MCF 10A (cell line): Measurements from ENCODE around the gene ZNF211. TPM values are rescaled to one million over a fixed set of nuclear protein-coding genes. Genes with fewer than 3 reads are reported as not detected.

Experiments
- BruUV-seq: library from RNA; stranded (reverse); fragments of 400-500 nt; replicated peaks from 2 replicates; lab custom pipeline; 2021; lab: Mats Ljungman, UMichigan
- CTCF ChIA-PET: fragments of 300-600 bp; sonication (Branson Sonifier 250); formaldehyde crosslinking; extraction: SDS; loops from one replicate; lab custom pipeline; 2021; ENCODE audit warnings: antibody characterized with exemption, inconsistent platforms; lab: Yijun Ruan, JAX
- POLR2A ChIA-PET: fragments of 300-600, 350-650 bp; sonication (Branson Sonifier 250); formaldehyde crosslinking; extraction: SDS; loops from one replicate; lab custom pipeline; 2020; ENCODE audit warnings: antibody characterized with exemption, inconsistent platforms; lab: Yijun Ruan, JAX
- DNase-seq: peaks from one replicate; pipeline ENCODE4 v3.0.0-alpha.2; 2018; ENCODE audit not compliant: unreplicated experiment
- H3K27ac Mint-ChIP-seq: one replicate; pipeline ENCODE4 v1.8.0; 2022; ENCODE audit warnings: mild to moderate bottlenecking, low read depth, mixed read lengths; ENCODE audit not compliant: unreplicated experiment
- H3K27me3 Mint-ChIP-seq: one replicate; pipeline ENCODE4 v1.8.0; 2022; ENCODE audit warnings: mixed read lengths; ENCODE audit not compliant: insufficient read depth, unreplicated experiment
- H3K36me3 Mint-ChIP-seq: one replicate; pipeline ENCODE4 v1.8.0; 2022; ENCODE audit warnings: mild to moderate bottlenecking, moderate library complexity, mixed read lengths; ENCODE audit not compliant: insufficient read depth, unreplicated experiment
- H3K4me1 Mint-ChIP-seq: one replicate; pipeline ENCODE4 v1.8.0; 2022; ENCODE audit warnings: mixed read lengths; ENCODE audit not compliant: insufficient read depth, unreplicated experiment
- H3K4me3 Mint-ChIP-seq: one replicate; pipeline ENCODE4 v1.8.0; 2022; ENCODE audit warnings: mild to moderate bottlenecking, moderate library complexity, mixed read lengths; ENCODE audit not compliant: unreplicated experiment
- H3K9me3 Mint-ChIP-seq: one replicate; pipeline ENCODE4 v1.8.0; 2022; ENCODE audit warnings: mixed read lengths; ENCODE audit not compliant: unreplicated experiment
- intact Hi-C: fragments of 100-400 bp; cut with micrococcal nuclease; formaldehyde crosslinking; loops from 2 replicates; pipeline ENCODE4 v1.14.1; 2022
- total RNA-seq: library from RNA; stranded (reverse); gene quantifications from 2 replicates; pipeline ENCODE4 v1.2.3, GENCODE V29; 2022
- TF ChIP-seq, protein P1 (sequence below): fragments of 200-600 bp; IDR thresholded peaks from one replicate; pipeline ENCODE4 v1.8.0; 2022; ENCODE audit warnings: antibody characterized with exemption, mild to moderate bottlenecking; ENCODE audit not compliant: unreplicated experiment

The ZNF211 gene
- total RNA-seq, 1 experiment from 2014 or later, result 5.7 TPM

DNA sequence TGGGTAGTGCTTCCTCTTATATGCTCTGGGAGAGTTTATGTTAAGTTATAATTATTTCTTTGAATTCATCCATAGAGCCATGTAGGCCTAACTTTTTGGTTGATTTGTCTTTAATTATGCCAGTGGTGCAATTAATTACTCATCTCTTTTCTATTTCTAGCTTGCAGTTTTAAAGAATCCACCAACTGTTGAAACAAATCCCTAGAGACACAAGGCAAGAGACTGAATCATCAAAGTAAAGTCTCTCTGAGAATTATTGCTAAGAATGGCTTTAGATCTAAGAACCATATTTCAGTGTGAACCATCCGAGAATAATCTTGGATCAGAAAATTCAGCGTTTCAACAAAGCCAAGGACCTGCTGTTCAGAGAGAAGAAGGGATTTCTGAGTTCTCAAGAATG, 42.9 kb downstream of the ZNF211 start:
- H3K36me3 Mint-ChIP-seq, result no peaks in the 10 kb centered on the region

DNA sequence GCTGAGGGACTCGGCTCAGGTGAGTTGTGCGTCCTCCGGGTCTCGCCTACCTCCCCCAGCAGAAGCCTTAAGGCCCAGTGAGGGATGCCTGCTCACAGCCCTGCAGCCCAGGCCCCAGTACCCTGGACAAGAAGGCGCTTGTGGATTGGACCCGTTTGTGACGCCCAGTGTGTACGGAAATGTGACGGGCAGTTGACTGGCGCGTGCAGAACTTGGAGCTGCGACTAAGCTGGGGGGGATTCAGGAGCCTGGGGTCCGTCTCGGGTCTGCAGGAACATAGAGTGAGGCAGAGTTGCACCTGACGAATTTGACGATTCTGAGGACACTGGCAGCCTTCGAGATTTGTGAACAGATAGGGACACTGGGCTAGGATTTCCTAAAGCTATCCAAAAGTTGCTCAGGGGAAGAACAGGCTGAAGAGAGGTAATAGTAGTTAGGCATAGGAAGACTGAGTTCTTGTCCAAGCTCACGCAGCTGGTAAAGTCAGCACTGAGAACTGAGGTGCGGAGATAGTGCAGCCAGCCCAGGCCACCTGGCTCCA, 49.3 kb downstream of the ZNF211 start:
- Mint-ChIP-seq H3K27me3 (no peaks in the 10 kb centered on the region), H3K4me3 (peak overlapping the region; percentile 94), H3K27ac (peak overlapping the region; percentile 88), H3K36me3 (peaks cover 51% of the 10 kb centered on the region), H3K4me1 (peaks cover 24% of the 10 kb centered on the region), H3K9me3 (peaks cover 44% of the 10 kb centered on the region)
- POLR2A ChIA-PET, result interaction anchor here (0.6 to 2.0 kb wide), 31 partner anchors 8 to 597 kb away, joined by 3 to 10 read pairs (median 4); partner anchors contain the start of genes ZNF134, ZNF211, ZNF416 and ZNF417
- DNase-seq, result no peak
- TSS peak; percentile 58 for BruUV-seq
- intact Hi-C loops, result loop anchor here (5.0 kb wide), 1 partner anchor 135 kb away; no protein-coding TSS in a partner anchor
- CTCF ChIA-PET, result interaction anchor here (0.7 to 1.4 kb wide), 3 partner anchors 10 to 233 kb away, joined by 3 to 5 read pairs (median 3); no protein-coding TSS in a partner anchor
- TF ChIP-seq, protein P1, sequence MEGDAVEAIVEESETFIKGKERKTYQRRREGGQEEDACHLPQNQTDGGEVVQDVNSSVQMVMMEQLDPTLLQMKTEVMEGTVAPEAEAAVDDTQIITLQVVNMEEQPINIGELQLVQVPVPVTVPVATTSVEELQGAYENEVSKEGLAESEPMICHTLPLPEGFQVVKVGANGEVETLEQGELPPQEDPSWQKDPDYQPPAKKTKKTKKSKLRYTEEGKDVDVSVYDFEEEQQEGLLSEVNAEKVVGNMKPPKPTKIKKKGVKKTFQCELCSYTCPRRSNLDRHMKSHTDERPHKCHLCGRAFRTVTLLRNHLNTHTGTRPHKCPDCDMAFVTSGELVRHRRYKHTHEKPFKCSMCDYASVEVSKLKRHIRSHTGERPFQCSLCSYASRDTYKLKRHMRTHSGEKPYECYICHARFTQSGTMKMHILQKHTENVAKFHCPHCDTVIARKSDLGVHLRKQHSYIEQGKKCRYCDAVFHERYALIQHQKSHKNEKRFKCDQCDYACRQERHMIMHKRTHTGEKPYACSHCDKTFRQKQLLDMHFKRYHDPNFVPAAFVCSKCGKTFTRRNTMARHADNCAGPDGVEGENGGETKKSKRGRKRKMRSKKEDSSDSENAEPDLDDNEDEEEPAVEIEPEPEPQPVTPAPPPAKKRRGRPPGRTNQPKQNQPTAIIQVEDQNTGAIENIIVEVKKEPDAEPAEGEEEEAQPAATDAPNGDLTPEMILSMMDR, result no peak

More for the DNA sequence above, 42.9 kb downstream of the ZNF211 start:
- Mint-ChIP-seq H3K4me1 (no peaks in the 10 kb centered on the region), H3K27ac (no peak overlapping the region), H3K4me3 (no peak overlapping the region), H3K27me3 (no peaks in the 10 kb centered on the region), H3K9me3 (peaks cover 7% of the 10 kb centered on the region)
- POLR2A ChIA-PET, result interaction anchor here (0.6 kb wide), 1 partner anchor 77 kb away, joined by 3 read pairs; no protein-coding TSS in a partner anchor
- TF ChIP-seq, protein P1, result no peak
- intact Hi-C loops, result no loop called here
- no peak for DNase-seq
- BruUV-seq, result no TSS peak
- CTCF ChIA-PET, result interaction anchor here (0.7 kb wide), 1 partner anchor 70 kb away, joined by 3 read pairs; no protein-coding TSS in a partner anchor

DNA sequence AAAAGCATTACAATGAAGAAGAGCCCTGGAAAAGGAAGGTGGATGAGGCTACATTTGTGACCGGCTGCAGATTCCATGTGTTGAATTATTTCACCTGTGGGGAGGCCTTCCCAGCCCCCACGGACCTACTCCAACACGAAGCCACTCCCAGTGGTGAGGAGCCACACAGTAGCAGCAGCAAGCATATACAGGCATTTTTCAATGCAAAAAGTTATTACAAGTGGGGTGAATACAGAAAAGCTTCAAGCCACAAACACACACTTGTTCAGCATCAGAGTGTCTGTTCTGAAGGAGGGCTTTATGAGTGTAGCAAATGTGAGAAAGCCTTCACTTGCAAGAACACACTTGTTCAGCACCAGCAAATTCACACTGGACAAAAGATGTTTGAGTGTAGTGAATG, 53.8 kb downstream of the ZNF211 start:
- Mint-ChIP-seq H3K4me1 (peaks cover 24% of the 10 kb centered on the region), H3K36me3 (peaks cover 67% of the 10 kb centered on the region), H3K9me3 (peaks cover 44% of the 10 kb centered on the region), H3K4me3 (no peak overlapping the region), H3K27ac (no peak overlapping the region), H3K27me3 (no peaks in the 10 kb centered on the region)
- POLR2A ChIA-PET, result no interaction called here
- no TSS peak for BruUV-seq
- DNase-seq, result no peak
- CTCF ChIA-PET, result no interaction called here
- intact Hi-C loops, result no loop called here
- TF ChIP-seq, protein P1, result no peak

DNA sequence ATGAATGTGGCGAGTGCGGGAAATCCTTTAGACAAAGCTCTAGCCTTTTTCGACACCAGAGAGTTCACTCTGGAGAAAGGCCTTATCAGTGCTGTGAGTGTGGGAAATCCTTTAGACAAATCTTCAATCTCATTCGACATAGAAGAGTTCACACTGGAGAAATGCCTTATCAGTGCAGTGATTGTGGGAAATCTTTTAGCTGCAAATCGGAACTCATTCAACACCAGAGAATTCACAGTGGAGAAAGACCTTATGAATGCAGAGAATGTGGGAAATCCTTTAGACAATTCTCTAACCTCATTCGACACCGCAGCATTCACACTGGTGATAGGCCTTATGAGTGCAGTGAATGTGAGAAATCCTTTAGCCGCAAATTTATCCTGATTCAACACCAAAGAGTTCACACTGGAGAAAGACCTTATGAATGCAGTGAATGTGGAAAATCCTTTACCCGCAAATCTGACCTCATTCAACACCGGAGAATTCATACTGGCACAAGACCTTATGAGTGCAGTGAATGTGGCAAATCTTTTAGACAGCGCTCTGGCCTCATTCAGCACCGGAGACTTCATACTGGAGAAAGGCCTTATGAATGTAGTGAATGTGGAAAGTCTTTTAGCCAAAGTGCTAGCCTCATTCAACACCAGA, 54.5 kb downstream of the ZNF211 start:
- Mint-ChIP-seq H3K4me3 (no peak overlapping the region), H3K27me3 (no peaks in the 10 kb centered on the region), H3K27ac (no peak overlapping the region), H3K9me3 (peaks cover 40% of the 10 kb centered on the region), H3K36me3 (peaks cover 66% of the 10 kb centered on the region), H3K4me1 (peaks cover 20% of the 10 kb centered on the region)
- intact Hi-C loops, result no loop called here
- TF ChIP-seq, protein P1, result no peak
- no peak for DNase-seq
- BruUV-seq, result no TSS peak
- ChIA-PET CTCF (interaction anchor here (0.6 kb wide), 1 partner anchor 1073 kb away, joined by 5 read pairs; no protein-coding TSS in a partner anchor), POLR2A (no interaction called here)
